IgD-negative memory B cell (primary cell): ENCODE results near the gene VAMP3. TPM values are rescaled to one million over a fixed set of nuclear protein-coding genes. Genes with fewer than 3 reads are reported as not detected.

Source experiments
- H3K27ac Mint-ChIP-seq, 3 donors: one replicate each; pipeline ENCODE4 v1.8.0; 2020 to 2022; ENCODE audit warnings: mild to moderate bottlenecking in 3 of 3, mixed read lengths in 3 of 3, moderate library complexity in 1 of 3
- H3K27me3 Mint-ChIP-seq: one replicate; pipeline ENCODE4 v1.8.0; 2021; ENCODE audit warnings: mixed read lengths
- H3K36me3 Mint-ChIP-seq: one replicate; pipeline ENCODE4 v1.8.0; 2020; ENCODE audit warnings: mild to moderate bottlenecking, mixed read lengths
- H3K4me1 Mint-ChIP-seq, 3 donors: one replicate each; pipeline ENCODE4 v1.8.0; 2020 to 2022; ENCODE audit warnings: mixed read lengths in 3 of 3, mild to moderate bottlenecking in 1 of 3
- H3K4me3 Mint-ChIP-seq, 4 donors: one replicate each; pipeline ENCODE4 v1.8.0; 2020 to 2022; ENCODE audit warnings: mild to moderate bottlenecking in 4 of 4, mixed read lengths in 4 of 4, moderate library complexity in 3 of 4
- H3K9me3 Mint-ChIP-seq, 3 donors: one replicate each; pipeline ENCODE4 v1.8.0; 2020 to 2021; ENCODE audit warnings: mixed read lengths in 3 of 3, mild to moderate bottlenecking in 1 of 3
- polyA plus RNA-seq: library from polyadenylated mRNA; unstranded; fragments of 300-500 nt; fragmentation: Illumina TruSeq; gene quantifications from one replicate; pipeline ENCODE4 v1.2.3, GENCODE V29; 2021

VAMP3 gene, protein sequence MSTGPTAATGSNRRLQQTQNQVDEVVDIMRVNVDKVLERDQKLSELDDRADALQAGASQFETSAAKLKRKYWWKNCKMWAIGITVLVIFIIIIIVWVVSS
- polyA plus RNA-seq = 29.3 TPM

DNA sequence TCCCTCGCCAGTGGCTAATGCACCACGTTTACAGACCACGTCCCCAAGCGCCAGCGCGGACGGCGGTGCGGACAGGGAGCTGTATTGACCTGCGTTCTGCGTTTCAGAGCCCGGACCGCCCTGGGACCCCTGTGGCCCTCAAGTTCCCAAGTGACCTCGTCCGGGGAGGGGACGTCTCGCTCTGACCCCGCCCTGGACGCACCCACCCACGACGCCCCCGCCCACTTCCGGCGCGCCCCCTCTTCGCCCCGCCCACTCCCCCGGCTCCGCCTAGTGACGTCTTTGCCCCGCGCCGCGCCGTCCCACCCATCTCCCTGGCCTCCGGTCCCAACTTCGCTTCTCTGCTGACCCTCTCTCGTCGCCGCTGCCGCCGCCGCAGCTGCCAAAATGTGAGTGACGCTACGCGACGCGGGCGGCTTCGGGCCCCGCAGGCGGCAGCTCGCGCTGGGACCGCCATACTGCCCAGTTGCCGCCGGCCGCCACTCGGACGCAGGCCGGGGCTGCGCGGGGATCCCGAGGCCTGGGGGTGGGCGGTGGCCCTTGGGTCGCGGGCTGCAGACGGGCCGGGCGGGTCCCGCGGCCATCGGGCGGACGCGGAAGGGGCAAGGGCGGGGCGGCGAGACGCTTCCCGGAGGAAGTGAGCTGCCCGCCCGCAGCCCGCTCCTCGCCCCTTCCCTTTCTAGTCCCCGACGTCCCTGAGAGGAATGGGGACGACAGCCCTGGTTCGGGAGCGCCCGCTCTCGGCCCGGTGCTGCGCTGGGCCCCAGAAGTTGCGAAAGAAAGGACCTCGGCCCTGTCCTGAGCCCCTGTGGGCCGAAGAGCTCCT lies at the start of gene VAMP3:
Gene VAMP3, plus strand, starts transcription at position 300 of the 826 bp plus-strand sequence. Its CDS starts 88 bp downstream, at position 388.
- Mint-ChIP-seq H3K4me3 (peak within 1 kb of the TSS; percentile 86 to 97 (median 94)), H3K27ac (peak within 1 kb of the TSS; percentile 71 to 95 (median 95)), H3K36me3 (peaks cover 5% of the 10 kb centered on the region), H3K27me3 (no peaks in the 10 kb centered on the region), H3K9me3 (no peaks in the 10 kb centered on the region), H3K4me1 (peaks cover 9 to 28% (median 25%) of the 10 kb centered on the region in 3 donors)

DNA sequence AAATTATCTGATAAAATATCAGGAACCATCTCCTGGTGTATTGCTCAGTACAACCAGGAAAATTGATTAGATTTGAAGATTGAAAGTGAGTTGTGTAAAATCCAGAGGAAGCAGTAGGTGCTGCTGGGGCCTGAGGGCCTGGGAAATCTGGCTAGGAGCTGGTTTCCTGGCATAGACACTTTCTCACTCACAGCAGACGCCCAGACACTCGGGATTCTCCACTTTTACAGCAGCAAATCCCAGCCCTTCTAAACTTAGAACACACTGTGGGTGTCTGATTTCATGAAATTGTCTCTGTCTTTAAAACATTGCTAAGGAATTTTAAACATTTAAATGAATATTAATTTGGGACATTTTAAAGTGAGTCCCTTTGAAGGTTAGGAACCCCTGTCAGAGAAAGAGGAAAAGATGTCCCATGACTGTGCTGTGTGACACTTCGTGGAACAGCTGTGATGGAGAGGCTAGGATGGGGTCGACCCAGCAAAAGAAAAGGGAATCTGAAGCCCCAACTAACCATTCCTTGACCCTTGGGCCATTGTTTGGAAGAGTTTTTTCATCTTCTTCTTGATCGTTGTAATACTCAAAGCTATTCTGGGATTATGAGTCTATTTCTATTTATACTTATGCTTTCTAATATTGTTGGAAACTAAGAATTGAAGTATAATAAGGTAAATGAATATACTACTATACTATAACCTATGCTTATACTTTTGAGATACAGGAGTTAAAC lies 49.0 kb upstream of the VAMP3 start:
- Mint-ChIP-seq H3K9me3 (no peaks in the 10 kb centered on the region), H3K4me1 (peaks cover 0 to 3% (median 2%) of the 10 kb centered on the region in 3 donors), H3K36me3 (peaks cover 4% of the 10 kb centered on the region), H3K4me3 (no peak overlapping the region), H3K27ac (no peak overlapping the region), H3K27me3 (peaks cover 18% of the 10 kb centered on the region)

DNA sequence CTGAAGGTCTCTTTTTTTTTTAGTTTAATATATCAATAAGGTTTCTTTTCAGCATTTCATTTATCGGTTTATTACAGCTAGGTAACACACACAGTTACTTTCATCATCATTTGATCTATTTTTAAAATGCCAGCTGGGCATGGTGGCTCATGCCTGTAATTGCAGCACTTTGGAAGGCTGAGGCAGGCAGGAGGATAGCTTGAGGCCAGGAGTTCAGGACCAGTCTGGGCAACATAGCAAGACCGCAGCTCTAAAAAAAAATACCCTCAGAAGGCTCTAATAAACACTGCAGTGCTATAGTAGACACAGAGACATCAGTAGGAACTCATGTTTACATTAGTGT lies 48.5 kb upstream of the VAMP3 start:
- Mint-ChIP-seq H3K36me3 (peaks cover 4% of the 10 kb centered on the region), H3K4me3 (no peak overlapping the region), H3K9me3 (no peaks in the 10 kb centered on the region), H3K27ac (no peak overlapping the region), H3K4me1 (peaks cover 0 to 3% (median 2%) of the 10 kb centered on the region in 3 donors), H3K27me3 (peaks cover 18% of the 10 kb centered on the region)

DNA sequence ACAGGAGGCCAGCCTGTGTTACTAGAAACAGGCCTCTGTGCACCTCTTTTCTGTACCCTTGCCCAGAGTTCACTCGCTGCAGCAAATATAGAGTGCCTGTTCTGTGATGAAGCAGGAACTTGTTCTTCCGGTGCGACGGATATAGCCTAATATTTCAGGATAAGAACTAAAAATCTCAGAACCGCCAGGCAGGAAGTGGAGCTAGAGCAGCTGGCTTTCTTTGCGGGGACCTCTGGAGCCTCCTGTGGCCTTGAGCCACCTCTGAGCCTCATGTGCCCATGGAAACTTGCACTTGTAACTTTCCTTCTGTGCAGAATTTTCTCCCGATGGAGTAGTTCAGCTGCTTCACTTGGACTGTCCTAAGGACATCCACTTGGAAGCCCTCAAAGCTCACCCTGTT lies 44.5 kb upstream of the VAMP3 start:
- Mint-ChIP-seq H3K9me3 (no peaks in the 10 kb centered on the region), H3K4me1 (peaks cover 0 to 4% (median 3%) of the 10 kb centered on the region in 3 donors), H3K36me3 (peaks cover 2% of the 10 kb centered on the region), H3K27ac (no peak overlapping the region), H3K27me3 (peaks cover 17% of the 10 kb centered on the region), H3K4me3 (no peak overlapping the region)

DNA sequence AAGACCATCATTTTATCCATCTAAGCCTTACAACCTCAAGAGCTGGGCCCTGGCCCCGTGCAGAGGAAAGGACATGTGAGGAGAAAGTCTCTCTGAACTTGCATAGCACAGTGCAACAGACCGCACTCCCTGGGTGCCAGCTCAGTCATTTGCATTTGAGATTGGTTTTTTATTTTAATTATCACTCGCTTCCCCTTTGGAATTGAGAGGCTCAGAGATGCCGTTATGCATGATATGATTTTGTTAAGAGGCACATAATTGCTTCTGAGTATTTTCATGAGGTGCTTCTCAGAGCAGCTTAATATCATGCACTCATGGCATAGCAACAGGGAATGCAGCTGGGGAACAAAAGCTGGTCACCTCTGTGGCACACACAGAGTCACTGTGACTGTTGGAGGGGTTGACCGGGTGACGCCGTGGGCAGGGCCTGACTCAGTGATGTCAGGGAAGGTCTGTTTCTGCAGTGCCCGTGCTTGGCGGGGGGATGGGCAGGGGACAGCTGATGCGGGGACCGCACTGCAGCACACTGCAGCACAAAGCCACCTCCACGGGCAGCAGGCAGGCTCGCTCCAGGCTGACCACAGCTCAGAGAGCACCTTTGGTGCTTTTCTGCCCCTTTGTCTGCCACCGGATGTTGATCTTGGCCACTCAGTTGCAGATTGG lies 43.2 kb upstream of the VAMP3 start:
- H3K4me3 Mint-ChIP-seq = no peak overlapping the region

DNA sequence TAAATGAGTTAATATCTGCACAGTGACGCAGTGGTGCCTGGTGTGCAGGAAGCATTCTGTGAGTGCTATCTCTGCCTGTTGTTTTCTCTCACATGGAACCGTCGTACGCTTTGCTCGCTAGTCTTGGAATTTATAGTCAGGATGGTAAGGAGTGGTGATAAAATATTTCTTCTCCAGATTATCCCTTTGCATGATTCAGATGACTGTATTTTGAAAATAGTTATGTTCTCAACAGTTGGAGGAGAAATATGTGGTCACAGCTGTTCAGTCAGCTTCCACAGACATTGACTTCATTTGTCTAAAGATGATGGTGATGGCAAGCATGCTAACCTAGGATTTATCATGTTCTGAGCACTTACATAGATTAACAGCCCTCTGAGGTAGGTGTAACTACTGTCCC lies 41.3 kb upstream of the VAMP3 start:
- Mint-ChIP-seq H3K4me1 (peaks cover 0 to 4% (median 3%) of the 10 kb centered on the region in 3 donors), H3K27me3 (peaks cover 13% of the 10 kb centered on the region), H3K27ac (no peak overlapping the region)

More for the DNA sequence above, 43.2 kb upstream of the VAMP3 start:
- H3K27me3 Mint-ChIP-seq = peaks cover 13% of the 10 kb centered on the region
- H3K36me3 Mint-ChIP-seq = peaks cover 2% of the 10 kb centered on the region
- H3K9me3 Mint-ChIP-seq = no peaks in the 10 kb centered on the region
- peaks cover 0 to 4% (median 3%) of the 10 kb centered on the region in 3 donors for H3K4me1 Mint-ChIP-seq
- no peak overlapping the region for H3K27ac Mint-ChIP-seq

DNA sequence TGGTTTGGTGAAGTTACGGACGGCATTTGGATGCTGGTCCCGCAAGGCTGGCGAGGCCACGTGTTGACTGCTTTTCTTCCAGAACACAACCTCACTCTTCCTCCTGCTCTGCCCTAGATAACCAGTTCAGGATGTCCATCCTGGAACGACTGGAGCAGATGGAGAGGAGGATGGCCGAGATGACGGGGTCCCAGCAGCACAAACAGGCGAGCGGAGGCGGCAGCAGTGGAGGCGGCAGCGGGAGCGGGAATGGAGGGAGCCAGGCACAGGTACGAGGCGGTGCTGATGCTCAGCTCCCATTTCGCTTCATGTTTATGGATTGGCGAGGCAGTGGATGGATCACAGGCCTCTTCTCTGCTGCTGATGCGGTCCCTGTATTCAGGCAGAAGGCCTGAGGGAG lies 38.8 kb upstream of the VAMP3 start:
- H3K36me3 Mint-ChIP-seq = peaks cover 4% of the 10 kb centered on the region

More for the DNA sequence above, 41.3 kb upstream of the VAMP3 start:
- Mint-ChIP-seq H3K9me3 (no peaks in the 10 kb centered on the region), H3K4me3 (no peak overlapping the region), H3K36me3 (peaks cover 2% of the 10 kb centered on the region)

DNA sequence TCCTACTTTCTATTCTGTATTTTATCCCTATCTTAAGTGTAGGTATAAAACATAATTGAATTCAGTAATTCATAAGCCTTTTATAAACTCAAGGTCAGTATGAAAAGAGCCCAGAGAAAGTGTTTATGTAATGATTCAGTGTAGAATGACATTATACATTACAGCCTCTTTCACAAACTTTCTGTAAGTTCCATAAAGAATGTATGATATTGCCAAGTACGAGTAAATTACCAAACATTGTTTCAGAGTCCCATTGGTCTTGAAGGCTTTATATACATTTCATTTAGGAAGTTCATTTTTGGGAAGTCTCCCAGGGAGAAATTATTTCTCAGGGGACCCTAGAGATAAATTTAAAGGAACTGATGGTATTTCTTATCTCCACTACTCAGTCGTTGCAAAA lies 37.8 kb upstream of the VAMP3 start:
- H3K4me3 Mint-ChIP-seq = no peak overlapping the region
- H3K27ac Mint-ChIP-seq = no peak overlapping the region
- H3K4me1 Mint-ChIP-seq = peaks cover 0 to 1% (median 1%) of the 10 kb centered on the region in 3 donors
- no peaks in the 10 kb centered on the region for H3K9me3 Mint-ChIP-seq
- H3K36me3 Mint-ChIP-seq = peaks cover 4% of the 10 kb centered on the region
- H3K27me3 Mint-ChIP-seq = peaks cover 2% of the 10 kb centered on the region

More for the DNA sequence above, 38.8 kb upstream of the VAMP3 start:
- H3K9me3 Mint-ChIP-seq = no peaks in the 10 kb centered on the region
- H3K4me3 Mint-ChIP-seq = no peak overlapping the region
- H3K4me1 Mint-ChIP-seq = peaks cover 0 to 1% (median 1%) of the 10 kb centered on the region in 3 donors
- H3K27me3 Mint-ChIP-seq = peaks cover 8% of the 10 kb centered on the region
- H3K27ac Mint-ChIP-seq = peak overlapping the region in 1 of 3 donors; percentile 53

DNA sequence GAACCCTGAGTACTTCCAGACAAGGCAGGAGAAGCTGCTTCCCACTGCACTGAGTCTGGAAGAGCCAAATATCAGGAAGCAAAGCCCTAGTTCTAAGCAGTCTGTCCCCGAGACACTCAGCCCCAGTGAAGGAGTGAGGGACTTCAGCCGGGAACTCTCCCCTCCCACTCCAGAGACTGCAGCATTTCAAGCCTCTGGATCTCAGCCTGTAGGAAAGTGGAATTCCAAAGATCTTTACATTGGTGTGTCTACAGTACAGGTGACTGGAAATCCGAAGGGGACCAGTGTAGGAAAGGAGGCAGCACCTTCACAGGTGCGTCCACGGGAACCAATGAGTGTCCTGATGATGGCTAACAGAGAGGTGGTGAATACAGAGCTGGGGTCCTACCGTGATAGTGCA lies 33.1 kb upstream of the VAMP3 start:
- H3K36me3 Mint-ChIP-seq = peaks cover 8% of the 10 kb centered on the region
- H3K27ac Mint-ChIP-seq = no peak overlapping the region
- no peaks in the 10 kb centered on the region for H3K9me3 Mint-ChIP-seq
- H3K4me1 Mint-ChIP-seq = no peaks in the 10 kb centered on the region
- H3K27me3 Mint-ChIP-seq = no peaks in the 10 kb centered on the region
- H3K4me3 Mint-ChIP-seq = no peak overlapping the region

DNA sequence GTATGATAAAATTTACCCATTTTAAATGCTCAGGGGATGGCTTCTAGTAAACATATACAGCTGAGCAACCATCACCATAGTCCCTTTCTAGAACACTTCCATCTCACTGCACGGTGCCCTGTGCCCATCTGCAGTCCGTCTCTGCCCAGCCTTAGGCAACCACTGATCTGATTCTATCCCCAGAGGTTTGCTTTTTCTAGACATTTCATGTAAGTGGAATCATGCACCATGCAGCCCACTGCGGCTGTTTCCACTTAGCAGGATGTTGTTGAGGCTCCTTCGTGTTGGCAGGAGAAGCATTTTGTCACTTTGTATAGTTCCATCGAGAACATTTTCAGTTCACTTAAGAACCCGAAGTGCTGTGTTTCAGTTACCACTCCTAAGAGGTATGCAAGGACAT lies 27.8 kb upstream of the VAMP3 start:
- Mint-ChIP-seq H3K4me3 (no peak overlapping the region), H3K27ac (no peak overlapping the region), H3K36me3 (peaks cover 6% of the 10 kb centered on the region), H3K9me3 (no peaks in the 10 kb centered on the region), H3K4me1 (no peaks in the 10 kb centered on the region), H3K27me3 (no peaks in the 10 kb centered on the region)

DNA sequence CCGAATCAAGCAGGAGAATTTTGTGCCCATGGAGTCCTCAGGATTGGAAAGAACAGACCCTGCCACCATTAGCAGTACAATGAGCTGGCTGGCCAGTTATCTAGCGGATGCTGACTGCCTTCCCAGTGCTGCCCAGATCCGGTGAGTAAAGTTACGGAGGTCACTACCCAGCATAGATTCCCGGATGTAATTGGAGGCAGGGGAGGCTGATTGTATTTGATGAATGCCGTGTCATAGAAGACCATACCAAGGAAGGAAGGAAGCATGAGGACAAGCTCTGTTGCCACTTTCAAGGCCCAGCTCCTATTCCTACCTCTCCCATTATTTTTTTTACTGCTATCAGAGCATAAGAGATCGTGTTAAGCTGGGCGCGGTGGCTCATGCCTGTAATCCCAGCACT lies 26.2 kb upstream of the VAMP3 start:
- H3K27ac Mint-ChIP-seq = no peak overlapping the region
- H3K36me3 Mint-ChIP-seq = peaks cover 3% of the 10 kb centered on the region

DNA sequence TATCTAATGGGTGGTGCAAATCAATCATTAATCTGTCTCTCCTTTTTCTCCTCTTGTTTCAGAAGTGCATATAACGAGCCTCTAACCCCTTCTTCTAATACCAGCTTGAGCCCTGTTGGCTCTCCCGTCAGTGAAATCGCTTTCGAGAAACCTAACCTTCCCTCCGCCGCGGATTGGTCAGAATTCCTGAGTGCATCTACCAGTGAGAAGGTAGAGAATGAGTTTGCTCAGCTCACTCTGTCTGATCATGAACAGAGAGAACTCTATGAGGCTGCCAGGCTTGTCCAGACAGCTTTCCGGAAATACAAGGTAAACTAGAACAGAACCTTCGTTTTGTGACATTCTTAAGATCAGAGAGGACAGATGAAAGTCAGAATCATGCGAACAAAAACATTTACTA lies 25.3 kb upstream of the VAMP3 start:
- no peak overlapping the region for H3K27ac Mint-ChIP-seq
- no peaks in the 10 kb centered on the region for H3K27me3 Mint-ChIP-seq
- H3K4me3 Mint-ChIP-seq = no peak overlapping the region
- H3K4me1 Mint-ChIP-seq = no peaks in the 10 kb centered on the region
- no peaks in the 10 kb centered on the region for H3K9me3 Mint-ChIP-seq
- peaks cover 3% of the 10 kb centered on the region for H3K36me3 Mint-ChIP-seq

More for the DNA sequence above, 26.2 kb upstream of the VAMP3 start:
- no peaks in the 10 kb centered on the region for H3K27me3 Mint-ChIP-seq
- no peaks in the 10 kb centered on the region for H3K4me1 Mint-ChIP-seq
- no peaks in the 10 kb centered on the region for H3K9me3 Mint-ChIP-seq
- H3K4me3 Mint-ChIP-seq = no peak overlapping the region

DNA sequence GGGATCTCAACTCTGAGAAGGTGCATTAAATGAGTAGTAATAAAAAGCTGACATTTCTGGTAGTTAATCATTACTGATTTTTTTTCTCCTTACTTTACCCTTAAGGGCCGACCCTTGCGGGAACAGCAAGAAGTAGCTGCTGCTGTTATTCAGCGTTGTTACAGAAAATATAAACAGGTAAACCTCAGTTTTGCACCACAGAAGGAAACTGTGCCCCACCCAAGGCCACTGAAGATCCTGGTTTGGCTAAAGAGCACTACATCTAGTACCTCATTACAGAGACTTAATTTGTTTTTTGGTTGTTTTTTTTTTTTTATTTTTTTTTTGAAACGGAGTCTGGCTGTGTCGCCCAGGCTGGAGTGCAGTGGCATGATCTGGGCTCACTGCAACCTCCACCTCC lies 23.5 kb upstream of the VAMP3 start:
- Mint-ChIP-seq H3K27ac (no peak overlapping the region), H3K4me1 (no peaks in the 10 kb centered on the region), H3K4me3 (no peak overlapping the region), H3K9me3 (no peaks in the 10 kb centered on the region), H3K27me3 (no peaks in the 10 kb centered on the region), H3K36me3 (peaks cover 3% of the 10 kb centered on the region)

DNA sequence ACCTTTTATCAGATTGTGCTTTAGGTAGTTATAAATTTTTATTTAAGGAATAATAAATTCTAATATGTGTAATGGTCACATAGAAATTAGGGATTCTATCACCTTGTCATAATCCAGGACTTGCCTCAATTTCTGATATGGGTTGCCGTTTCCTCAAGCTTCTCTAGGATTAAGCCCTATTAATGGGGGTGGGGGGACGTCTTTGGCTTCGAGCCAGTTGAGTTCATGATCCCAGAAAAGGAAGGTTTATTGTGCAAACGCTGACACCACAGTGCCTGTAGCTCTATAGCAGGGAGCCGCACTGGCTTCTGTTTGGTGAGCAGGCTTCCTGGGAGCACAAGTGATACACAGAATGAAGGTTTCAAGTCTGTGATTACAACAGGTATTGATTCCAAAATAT lies 22.0 kb upstream of the VAMP3 start:
- peaks cover 1% of the 10 kb centered on the region for H3K27me3 Mint-ChIP-seq
- no peak overlapping the region for H3K27ac Mint-ChIP-seq

DNA sequence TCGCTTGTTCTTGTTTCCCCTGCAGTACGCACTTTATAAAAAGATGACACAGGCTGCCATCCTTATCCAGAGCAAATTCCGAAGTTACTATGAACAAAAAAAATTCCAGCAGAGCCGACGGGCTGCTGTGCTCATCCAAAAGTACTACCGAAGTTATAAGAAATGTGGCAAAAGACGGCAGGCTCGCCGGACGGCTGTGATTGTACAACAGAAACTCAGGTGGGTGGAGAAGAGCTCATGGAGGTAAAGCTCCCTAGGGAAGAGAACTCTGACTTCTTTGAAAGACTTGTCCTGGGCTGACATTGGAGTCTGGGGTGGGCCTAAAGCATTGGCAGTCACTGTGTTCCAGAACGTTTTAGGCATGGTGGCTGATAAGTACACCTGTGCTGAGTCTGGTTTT lies 19.9 kb upstream of the VAMP3 start:
- Mint-ChIP-seq H3K4me3 (no peak overlapping the region), H3K36me3 (peaks cover 1% of the 10 kb centered on the region), H3K9me3 (no peaks in the 10 kb centered on the region), H3K27me3 (peaks cover 1% of the 10 kb centered on the region), H3K4me1 (peaks cover 0 to 4% (median 4%) of the 10 kb centered on the region in 3 donors), H3K27ac (no peak overlapping the region)

More for the DNA sequence above, 22.0 kb upstream of the VAMP3 start:
- Mint-ChIP-seq H3K9me3 (no peaks in the 10 kb centered on the region), H3K4me3 (no peak overlapping the region), H3K36me3 (peaks cover 3% of the 10 kb centered on the region), H3K4me1 (peaks cover 0 to 4% (median 4%) of the 10 kb centered on the region in 3 donors)
